Activated T-helper 1 cell treated with anti-CD3 and anti-CD28 coated beads, Interleukin-12 subunit alpha, Interleukin-12 subunit beta, Interleukin-2, Interleukin-4 antibody, amounts not matched to agents 30 ng/mL and 10 ng/mL and 1 ng/mL, durations not matched to agents 14 hours and 24 hours and 36 hours (primary cell): ENCODE results near the gene SIMC1. TPM values are rescaled to one million over a fixed set of nuclear protein-coding genes. Genes with fewer than 3 reads are reported as not detected.
"Not testable (repeated sequence)": the region's sequence is repeated elsewhere in the genome, so short reads cannot be mapped to it uniquely, and the experiment has no call there.

Source experiments
- DNase-seq: peaks from one replicate; pipeline ENCODE4 v3.0.0; 2021; ENCODE audit warnings: low spot score
- H3K27ac Mint-ChIP-seq: one replicate; pipeline ENCODE4 v1.8.0; 2021; ENCODE audit warnings: mild to moderate bottlenecking, mixed read lengths
- H3K27me3 Mint-ChIP-seq: one replicate; pipeline ENCODE4 v1.8.0; 2022; ENCODE audit warnings: mild to moderate bottlenecking, moderate library complexity, mixed read lengths; ENCODE audit not compliant: insufficient read depth
- H3K36me3 Mint-ChIP-seq: one replicate; pipeline ENCODE4 v1.8.0; 2021; ENCODE audit warnings: low read depth, mixed read lengths
- H3K4me1 Mint-ChIP-seq: one replicate; pipeline ENCODE4 v1.8.0; 2021; ENCODE audit warnings: low read depth, mixed read lengths
- H3K4me3 Mint-ChIP-seq: one replicate; pipeline ENCODE4 v1.8.0; 2021; ENCODE audit warnings: mild to moderate bottlenecking, moderate library complexity, mixed read lengths
- H3K9me3 Mint-ChIP-seq: one replicate; pipeline ENCODE4 v1.8.0; 2021; ENCODE audit warnings: mixed read lengths
- intact Hi-C: fragments of 100-400 bp; cut with micrococcal nuclease; formaldehyde crosslinking; loops from one replicate; pipeline ENCODE4 v1.15.1; 2024
- total RNA-seq: library from RNA; stranded (reverse); gene quantifications from 2 replicates; pipeline ENCODE4 v1.2.3, GENCODE V29; 2022

Gene SIMC1
- total RNA-seq, 1 donor from 2014 or later = 36.7 TPM

DNA sequence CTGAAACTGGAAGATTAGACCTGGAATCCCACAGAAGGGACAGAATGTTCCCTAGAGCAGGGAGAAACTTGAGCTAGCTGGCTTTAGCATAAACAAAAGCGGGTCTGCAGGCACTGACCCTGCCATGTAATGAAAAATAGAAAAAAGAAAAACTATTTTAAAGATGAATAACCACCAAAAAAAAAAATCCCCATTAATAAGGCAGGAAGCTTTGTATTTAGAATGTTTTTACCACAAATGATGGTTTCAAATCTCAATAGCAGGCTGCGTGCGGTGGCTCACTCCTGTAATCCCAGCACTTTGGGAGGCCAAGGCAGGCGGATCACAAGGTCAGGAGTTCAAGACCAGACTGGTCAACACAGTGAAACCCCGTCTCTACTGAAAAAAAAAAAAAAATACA, 5.0 kb upstream of the SIMC1 start:
- DNase-seq, H3K4me3 Mint-ChIP-seq, H3K27me3 Mint-ChIP-seq, H3K36me3 Mint-ChIP-seq, H3K27ac Mint-ChIP-seq, H3K9me3 Mint-ChIP-seq, intact Hi-C loops: not testable (repeated sequence)
- peaks cover 14% of the 10 kb centered on the region for H3K4me1 Mint-ChIP-seq

DNA sequence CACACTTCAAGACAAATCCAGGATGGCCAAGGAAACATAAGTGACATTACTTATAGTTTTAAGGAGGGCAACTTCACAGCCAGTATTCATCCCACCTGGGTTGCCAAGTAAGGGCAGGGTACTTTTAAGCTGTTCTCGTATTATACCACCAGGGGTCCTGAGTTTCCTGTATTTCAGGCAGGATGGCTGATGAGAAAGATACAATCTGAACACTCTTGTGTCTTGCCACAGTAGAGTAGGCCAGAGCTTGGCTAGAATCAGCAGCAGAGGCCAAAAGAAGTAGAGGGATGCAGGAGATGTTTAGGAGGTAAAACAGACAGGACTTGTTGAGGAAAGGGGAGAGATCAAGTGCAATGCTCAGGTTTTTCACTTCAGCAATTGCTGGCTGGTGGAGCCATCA, 3.1 kb upstream of the SIMC1 start:
- H3K9me3 Mint-ChIP-seq, H3K36me3 Mint-ChIP-seq, H3K27ac Mint-ChIP-seq, H3K27me3 Mint-ChIP-seq, H3K4me3 Mint-ChIP-seq: not testable (repeated sequence)
- DNase-seq = peak; percentile 23
- intact Hi-C loops = loop anchor here (5.0 kb wide), 2 partner anchors 127 to 152 kb away; partner anchors contain the start of genes HIGD2A, KIAA1191 and NOP16
- H3K4me1 Mint-ChIP-seq = peaks cover 14% of the 10 kb centered on the region

DNA sequence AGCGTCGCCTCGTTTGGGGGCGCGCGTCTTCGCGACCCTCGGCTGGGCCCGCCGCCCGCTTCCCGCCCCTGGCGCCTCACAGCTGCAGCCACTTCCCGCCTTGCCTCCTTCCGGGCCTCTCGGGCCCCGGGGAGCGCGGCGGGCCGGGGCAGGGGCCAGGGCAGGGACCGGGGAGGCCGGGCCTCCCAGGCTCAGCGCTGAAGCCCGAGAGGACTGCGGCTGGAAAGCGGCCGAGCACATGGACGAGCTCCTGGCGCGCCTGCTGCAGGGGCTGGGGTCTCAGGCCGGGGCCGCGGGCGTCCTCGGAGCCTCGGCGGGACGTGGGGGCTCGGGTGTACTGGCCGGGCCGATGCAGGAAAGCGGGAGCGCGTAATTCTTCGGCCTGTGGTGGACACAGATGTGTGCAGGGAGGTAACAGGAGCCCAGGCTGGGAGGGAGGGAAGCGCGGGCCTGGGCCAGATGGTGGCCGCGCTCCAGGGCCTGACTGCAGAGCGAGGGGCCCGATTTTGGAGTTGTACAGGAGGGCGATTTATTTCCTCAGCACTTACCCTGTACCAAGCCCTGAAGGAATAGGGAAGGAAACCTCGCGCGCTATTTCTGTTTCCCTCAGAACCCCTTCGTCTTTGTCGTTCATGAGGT, 540 bp downstream of the SIMC1 start:
- not testable (repeated sequence) for H3K27ac Mint-ChIP-seq, H3K9me3 Mint-ChIP-seq, H3K36me3 Mint-ChIP-seq, H3K4me3 Mint-ChIP-seq, H3K27me3 Mint-ChIP-seq, DNase-seq
- intact Hi-C loops = loop anchor here (5.0 kb wide), 2 partner anchors 124 to 149 kb away; partner anchors contain the start of genes HIGD2A, KIAA1191 and NOP16
- peaks cover 14% of the 10 kb centered on the region for H3K4me1 Mint-ChIP-seq

DNA sequence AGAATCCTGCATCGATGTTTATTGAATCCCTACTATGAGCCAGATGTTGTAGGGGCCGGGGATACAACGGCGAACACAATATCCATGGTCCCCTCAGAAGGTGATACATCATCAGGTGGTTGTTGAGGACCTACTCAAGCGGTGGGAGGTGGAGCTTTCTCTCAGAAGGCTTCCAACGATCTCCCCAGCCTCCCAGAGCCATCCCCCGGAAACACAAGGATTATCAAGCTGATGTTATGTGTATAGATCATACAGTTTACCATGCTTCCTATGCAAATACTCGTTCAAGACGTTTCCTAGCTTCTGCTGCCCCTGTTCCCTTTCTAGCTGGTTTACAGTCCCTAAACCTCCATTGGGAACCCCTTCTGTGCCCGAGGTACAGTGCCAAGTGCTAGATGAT, 1.1 kb downstream of the SIMC1 start:
- not testable (repeated sequence) for H3K9me3 Mint-ChIP-seq, H3K27ac Mint-ChIP-seq, H3K36me3 Mint-ChIP-seq, H3K27me3 Mint-ChIP-seq, DNase-seq, H3K4me3 Mint-ChIP-seq
- H3K4me1 Mint-ChIP-seq = peaks cover 14% of the 10 kb centered on the region
- intact Hi-C loops = loop anchor here (5.0 kb wide), 2 partner anchors 123 to 148 kb away; partner anchors contain the start of genes HIGD2A, KIAA1191 and NOP16

DNA sequence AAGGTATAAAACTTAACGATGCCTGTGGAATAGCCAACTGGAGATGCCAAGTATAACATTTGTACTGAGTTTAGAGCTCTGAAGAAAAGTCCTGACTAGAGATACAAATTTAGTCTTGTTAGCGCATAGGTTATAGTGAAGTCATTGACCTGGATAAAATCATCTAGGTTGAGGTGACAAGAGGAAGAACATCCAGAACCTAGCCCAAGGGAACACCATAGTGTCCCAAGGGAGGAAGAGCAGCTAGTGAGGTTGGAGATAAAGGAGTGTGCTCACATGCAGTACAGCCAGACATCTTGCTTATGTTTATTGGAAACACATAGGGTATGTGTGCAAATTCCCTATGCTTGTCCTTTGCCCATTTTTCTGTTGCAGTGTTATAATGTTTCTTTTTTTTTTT, 6.1 kb downstream of the SIMC1 start:
- H3K4me1 Mint-ChIP-seq, DNase-seq, H3K27me3 Mint-ChIP-seq, H3K4me3 Mint-ChIP-seq, H3K36me3 Mint-ChIP-seq, intact Hi-C loops, H3K27ac Mint-ChIP-seq: not testable (repeated sequence)
- H3K9me3 Mint-ChIP-seq = peaks cover 10% of the 10 kb centered on the region

DNA sequence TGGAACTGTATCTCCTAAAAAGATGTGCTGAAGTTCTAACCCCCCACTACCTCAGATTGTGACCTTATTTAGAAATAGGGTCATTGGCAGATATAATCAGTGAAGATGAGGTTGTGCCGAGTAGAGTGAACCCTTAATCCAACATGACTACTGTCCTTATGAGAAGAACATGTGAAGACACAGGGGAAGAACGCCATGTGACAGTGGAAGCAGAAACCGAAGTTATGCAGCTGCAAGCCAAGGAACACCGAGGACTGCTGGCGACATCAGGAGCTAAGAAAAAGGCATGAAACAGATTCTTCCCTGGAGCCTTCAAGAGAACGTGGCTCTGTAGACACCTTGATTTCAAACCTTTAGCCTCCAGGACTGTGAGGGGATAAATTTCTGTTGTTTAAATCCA, 6.8 kb downstream of the SIMC1 start:
- H3K9me3 Mint-ChIP-seq = peaks cover 12% of the 10 kb centered on the region
- intact Hi-C loops, H3K4me3 Mint-ChIP-seq, H3K36me3 Mint-ChIP-seq, H3K4me1 Mint-ChIP-seq, DNase-seq, H3K27ac Mint-ChIP-seq, H3K27me3 Mint-ChIP-seq: not testable (repeated sequence)

DNA sequence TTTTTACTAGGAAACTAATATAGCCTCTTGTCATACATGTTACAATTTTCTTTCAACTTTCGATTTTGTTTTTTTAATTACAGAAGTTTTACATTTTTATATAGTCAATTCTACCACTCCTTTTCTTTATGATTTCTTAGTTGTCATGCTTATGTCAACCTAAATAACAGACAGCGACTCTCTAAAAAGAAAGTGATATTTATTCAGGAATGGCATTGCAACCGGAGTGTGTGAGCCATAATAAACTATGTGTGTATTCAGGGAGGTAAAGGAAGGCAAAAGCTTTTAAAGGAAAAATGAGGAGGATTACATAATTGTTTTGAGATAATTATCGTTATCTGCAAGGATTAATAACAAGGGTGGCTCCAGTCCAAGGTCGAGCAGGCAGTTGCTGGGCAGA, 7.3 kb downstream of the SIMC1 start:
- H3K4me3 Mint-ChIP-seq, DNase-seq, H3K4me1 Mint-ChIP-seq, intact Hi-C loops, H3K27me3 Mint-ChIP-seq, H3K36me3 Mint-ChIP-seq, H3K27ac Mint-ChIP-seq: not testable (repeated sequence)
- H3K9me3 Mint-ChIP-seq = peaks cover 16% of the 10 kb centered on the region

DNA sequence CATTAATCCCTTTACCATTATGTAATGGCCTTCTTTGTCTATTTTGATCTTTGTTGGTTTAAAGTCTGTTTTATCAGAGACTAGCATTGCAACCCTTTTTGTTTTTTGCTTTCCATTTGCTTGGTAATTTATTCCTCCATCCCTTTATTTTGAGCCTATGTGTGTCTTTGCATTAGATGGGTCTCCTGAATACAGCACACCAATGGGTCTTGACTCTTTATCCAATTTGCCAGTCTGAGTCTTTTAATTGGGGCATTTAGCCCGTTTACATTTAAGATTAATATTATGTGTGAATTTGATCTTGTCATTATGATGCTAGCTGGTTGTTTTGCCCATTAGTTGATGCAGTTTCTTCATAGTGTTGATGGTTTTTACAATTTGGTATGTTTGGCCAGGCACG, 12.5 kb downstream of the SIMC1 start:
- intact Hi-C loops, H3K27ac Mint-ChIP-seq, DNase-seq, H3K4me3 Mint-ChIP-seq, H3K27me3 Mint-ChIP-seq, H3K4me1 Mint-ChIP-seq, H3K36me3 Mint-ChIP-seq: not testable (repeated sequence)
- H3K9me3 Mint-ChIP-seq = peaks cover 16% of the 10 kb centered on the region

DNA sequence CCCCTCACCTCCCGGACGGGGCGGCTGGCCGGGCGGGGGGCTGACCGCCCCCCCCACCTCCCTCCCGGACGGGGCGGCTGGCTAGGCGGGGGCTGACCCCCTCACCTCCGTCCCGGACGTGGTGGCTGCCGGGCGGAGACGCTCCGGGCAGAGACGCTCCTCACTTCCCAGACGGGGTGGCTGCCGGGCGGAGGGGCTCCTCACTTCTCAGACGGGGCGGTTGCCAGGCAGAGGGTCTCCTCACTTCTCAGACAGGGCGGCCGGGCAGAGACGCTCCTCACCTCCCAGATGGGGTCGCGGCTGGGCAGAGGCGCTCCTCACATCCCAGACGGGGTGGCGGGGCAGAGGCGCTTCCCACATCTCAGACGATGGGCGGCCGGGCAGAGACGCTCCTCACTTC, 13.9 kb downstream of the SIMC1 start:
- intact Hi-C loops, H3K36me3 Mint-ChIP-seq, H3K4me3 Mint-ChIP-seq, H3K27me3 Mint-ChIP-seq, H3K4me1 Mint-ChIP-seq, DNase-seq, H3K27ac Mint-ChIP-seq: not testable (repeated sequence)
- peaks cover 16% of the 10 kb centered on the region for H3K9me3 Mint-ChIP-seq

DNA sequence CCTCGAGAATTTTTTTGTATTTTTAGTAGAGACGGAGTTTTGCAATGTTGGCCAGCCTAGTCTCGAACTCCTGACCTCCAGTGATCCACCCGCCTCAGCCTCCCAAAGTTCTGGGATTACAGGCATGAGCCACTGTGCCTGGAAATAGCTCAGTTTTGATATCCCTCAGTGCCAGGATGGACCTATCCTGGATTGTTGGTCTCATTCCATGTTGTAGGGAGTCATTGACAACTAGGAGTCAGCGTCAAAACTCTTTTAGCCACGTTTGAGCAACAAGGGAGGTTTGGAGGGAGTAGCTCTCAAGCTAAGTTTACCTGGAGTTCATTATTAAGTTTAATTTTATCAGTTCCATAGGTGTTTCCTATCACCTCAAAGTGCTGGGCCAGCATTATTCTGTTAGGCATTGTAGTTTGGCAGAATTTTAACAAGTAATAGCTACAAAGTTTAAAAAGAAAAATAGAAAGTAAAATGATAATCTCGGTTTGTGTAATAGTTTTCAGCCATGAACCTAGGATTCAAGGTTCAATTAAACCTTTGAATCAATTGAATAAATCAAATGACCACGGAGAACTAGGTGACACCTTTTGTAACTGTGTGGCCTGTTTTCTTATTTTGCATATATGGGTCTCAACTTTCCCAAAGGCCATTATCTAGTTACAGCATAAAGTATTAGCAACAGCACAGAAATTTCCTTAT, 15.3 kb downstream of the SIMC1 start:
- H3K9me3 Mint-ChIP-seq, DNase-seq, H3K27me3 Mint-ChIP-seq, H3K27ac Mint-ChIP-seq, H3K4me1 Mint-ChIP-seq, H3K4me3 Mint-ChIP-seq, H3K36me3 Mint-ChIP-seq, intact Hi-C loops: not testable (repeated sequence)

DNA sequence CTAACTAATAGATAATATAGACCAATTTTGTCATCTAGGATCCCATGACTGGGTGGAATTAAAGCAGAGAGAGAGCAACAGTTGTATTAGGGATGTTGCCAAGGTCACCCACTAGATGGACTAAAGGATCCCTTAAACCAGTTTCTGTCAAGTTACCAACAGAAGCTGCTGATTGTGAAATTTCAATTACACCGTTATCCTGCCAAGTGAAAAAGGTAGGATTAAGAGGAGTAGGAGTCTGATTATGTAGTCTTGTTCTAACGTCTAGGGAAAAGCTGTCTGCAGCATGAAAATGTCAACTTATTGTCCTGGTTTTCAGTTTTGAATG, 15.8 kb downstream of the SIMC1 start:
- H3K27me3 Mint-ChIP-seq, H3K9me3 Mint-ChIP-seq, H3K36me3 Mint-ChIP-seq, H3K4me1 Mint-ChIP-seq, intact Hi-C loops, H3K4me3 Mint-ChIP-seq, DNase-seq, H3K27ac Mint-ChIP-seq: not testable (repeated sequence)

DNA sequence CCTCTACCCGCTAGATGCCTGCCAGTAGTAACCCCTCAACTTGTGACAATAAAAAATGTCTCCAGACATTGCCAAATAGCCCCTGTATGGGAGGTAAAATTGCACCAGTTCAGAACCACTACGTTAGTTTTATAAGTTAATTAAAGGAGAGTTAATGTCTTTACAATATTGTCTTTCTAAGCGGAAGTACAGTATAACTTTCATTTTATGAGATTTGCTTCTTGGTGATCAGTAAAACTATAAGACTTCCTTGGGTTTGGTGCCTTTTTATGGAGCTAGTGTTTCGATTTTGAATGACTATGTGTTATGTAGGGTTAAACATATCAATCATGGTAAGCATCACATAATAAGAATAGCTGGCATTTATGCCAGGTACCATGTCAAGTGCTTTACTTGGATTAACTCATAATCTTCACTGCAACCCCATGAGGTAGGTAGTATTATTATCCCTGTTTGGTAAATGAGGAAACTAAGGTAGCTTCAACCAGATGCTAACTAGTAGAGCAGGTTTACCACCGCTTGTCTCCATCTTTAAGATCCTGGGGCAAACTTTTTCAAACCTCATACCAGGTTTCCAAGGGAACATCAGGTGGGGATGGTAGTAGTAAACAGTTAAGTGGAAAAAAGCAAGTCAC, 19.8 kb downstream of the SIMC1 start:
- DNase-seq, H3K4me3 Mint-ChIP-seq, H3K4me1 Mint-ChIP-seq, intact Hi-C loops, H3K9me3 Mint-ChIP-seq, H3K27me3 Mint-ChIP-seq, H3K27ac Mint-ChIP-seq: not testable (repeated sequence)
- H3K36me3 Mint-ChIP-seq = peaks cover 11% of the 10 kb centered on the region

DNA sequence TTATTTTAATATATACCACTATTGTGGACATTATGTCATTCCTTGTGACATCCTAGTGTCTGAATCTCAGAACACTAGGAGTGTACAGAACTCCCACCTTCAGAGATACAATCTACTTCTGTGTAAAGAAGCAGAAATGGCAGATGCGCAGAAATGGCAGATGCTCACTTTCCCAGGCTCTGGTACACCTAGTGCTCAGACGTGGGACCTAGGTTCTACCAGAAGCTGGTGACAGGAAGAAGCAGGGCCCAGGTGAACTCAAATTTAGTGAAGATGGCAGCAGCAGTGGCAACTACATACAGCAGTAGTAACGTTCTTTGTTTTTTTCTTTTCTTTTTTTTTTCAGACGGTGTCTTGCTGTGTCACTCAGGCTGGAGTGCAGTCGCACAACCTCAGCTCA, 22.5 kb downstream of the SIMC1 start:
- Mint-ChIP-seq H3K9me3 (peaks cover 18% of the 10 kb centered on the region), H3K36me3 (peaks cover 24% of the 10 kb centered on the region)
- H3K4me1 Mint-ChIP-seq, H3K27me3 Mint-ChIP-seq, H3K4me3 Mint-ChIP-seq, DNase-seq, H3K27ac Mint-ChIP-seq, intact Hi-C loops: not testable (repeated sequence)
